Amygdala (tissue), 56 donors: Measurements from ENCODE around the gene PCK1.

Experiments
- DNase-seq, 56 donors: peaks; one replicate each; lab custom pipeline; 2025; lab: John Stamatoyannopoulos, UW

PCK1 gene

GRCh38 chr20:57558614-57559288, 2.2 kb upstream of the PCK1 start:
- no peak for DNase-seq

DNA sequence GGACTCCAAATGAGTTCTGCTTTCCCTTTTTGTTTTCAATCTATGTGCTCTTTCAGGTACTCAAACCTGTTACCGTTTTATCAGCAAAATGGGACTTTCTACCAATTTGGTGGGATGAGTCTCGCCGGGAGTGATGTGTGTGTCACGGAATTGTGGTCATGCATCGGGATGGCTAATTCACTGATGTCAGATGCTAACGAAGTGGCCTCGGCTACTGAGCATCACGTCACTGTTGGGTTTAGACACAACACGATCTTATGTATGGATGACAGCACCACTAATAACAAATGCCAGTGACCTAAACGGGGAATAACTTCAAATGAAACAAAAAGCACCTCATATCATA, 1.6 kb upstream of the PCK1 start:
- no peak for DNase-seq

DNA sequence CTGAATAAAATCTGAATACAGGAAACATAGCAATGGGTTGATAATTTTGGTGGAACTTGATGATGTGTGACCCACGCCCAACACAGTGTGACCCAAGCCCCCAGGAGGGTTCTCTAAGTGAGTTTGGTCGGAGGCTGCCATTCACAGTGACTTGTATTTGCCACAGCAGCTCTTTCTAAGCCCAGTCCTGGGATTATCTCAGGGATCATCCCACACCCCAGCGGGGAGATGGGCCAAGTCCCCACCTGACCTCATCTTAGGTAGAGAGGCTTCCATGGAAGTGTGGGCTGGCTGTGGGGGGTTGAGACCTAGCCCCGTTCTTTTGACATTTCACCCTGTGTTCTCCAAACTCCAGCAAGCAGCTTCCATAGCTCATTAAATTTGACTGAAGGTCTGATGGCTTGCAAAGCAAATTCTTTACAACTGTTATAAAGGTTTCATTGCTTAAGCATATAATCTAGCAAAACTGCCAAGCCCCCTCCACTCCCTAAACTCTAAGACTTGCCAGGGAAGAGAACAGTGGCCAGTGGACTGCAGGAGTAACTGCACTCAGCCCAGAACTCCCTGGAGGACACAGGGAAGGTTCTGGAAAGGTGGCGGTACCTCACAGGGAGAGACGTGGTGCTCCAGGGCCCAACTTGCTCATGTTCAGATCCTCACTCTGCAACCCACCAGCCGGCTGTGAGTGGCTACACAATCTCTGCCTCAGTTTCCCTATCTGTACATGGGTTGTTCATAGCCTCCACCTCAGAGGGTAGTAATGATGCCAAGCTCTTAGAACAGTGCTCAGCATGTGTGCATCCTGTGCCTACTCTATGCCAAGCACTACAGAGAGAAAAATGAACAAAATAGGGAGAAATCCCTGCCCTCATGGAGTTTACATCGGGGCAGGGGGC, 1.0 kb upstream of the PCK1 start:
- no peak for DNase-seq

DNA sequence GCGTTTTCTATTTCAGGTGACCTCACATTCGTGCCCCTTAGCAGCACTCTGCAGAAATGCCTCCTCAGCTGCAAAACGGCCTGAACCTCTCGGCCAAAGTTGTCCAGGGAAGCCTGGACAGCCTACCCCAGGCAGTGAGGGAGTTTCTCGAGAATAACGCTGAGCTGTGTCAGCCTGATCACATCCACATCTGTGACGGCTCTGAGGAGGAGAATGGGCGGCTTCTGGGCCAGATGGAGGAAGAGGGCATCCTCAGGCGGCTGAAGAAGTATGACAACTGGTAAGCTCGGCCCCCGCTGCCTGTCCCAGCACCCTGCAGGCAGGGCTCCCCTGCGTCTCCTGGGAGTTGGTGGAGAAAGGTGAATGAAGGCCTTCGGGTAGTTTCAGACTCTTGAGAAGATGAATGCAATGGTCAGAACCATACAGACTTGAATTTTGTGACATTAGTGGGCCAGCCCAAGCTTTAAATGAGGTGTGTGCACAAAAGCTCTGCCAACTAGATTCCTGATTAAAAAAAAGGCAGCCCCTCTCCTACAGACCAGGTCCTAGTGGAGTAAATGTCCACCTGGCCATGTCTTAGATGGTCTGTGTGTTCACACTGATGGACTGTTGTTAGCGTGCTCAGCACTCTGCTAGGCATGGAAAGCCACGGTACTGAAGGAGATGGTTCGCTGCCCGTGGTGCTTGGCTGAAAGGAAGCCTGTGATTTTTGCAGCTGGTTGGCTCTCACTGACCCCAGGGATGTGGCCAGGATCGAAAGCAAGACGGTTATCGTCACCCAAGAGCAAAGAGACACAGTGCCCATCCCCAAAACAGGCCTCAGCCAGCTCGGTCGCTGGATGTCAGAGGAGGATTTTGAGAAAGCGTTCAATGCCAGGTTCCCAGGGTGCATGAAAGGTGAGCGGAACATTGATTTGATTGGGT, 708 bp downstream of the PCK1 start:
- no peak for DNase-seq

DNA sequence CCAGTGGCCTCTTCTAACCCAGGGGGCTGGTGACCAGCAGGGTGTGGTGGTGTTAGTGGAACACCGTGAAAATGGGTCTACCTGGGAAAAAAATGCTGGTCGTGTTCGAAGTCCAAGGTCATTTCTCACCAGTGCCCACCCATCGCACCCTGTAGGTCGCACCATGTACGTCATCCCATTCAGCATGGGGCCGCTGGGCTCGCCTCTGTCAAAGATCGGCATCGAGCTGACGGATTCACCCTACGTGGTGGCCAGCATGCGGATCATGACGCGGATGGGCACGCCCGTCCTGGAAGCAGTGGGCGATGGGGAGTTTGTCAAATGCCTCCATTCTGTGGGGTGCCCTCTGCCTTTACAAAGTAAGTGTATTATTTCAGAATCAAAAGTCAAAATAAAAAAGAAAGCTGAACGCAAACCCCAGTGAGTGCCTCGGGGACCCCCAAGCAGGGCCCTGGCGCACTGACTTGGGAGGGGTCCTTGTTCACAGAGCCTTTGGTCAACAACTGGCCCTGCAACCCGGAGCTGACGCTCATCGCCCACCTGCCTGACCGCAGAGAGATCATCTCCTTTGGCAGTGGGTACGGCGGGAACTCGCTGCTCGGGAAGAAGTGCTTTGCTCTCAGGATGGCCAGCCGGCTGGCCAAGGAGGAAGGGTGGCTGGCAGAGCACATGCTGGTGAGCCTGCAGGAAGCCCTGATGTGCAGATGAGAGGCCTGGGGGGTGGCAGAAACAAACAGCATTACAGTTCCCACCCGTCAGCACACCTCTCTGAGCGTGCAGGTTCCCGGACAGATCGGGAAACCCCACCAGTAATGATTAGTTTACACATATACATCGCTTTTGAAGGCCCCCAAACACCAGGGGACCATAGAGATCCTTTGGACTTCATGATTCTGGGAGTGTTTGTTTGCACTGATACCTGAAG, 1.9 kb downstream of the PCK1 start:
- DNase-seq = no peak

DNA sequence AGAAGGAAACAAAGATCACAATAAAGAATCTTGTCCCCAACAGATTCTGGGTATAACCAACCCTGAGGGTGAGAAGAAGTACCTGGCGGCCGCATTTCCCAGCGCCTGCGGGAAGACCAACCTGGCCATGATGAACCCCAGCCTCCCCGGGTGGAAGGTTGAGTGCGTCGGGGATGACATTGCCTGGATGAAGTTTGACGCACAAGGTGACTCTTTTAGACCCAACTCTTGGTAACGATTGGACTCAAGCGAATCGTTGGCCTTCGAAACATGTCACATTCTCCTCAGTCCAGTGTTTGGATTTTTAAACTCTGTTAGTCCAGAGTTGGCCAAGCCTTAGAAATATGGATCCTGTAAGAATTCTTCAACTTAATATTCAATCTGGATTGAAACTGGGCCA, 2.6 kb downstream of the PCK1 start:
- no peak for DNase-seq

- DNase-seq = no peak
These were observed 3.4 kb downstream of the PCK1 start for GRCh38 chr20:57564180-57564802.

DNA sequence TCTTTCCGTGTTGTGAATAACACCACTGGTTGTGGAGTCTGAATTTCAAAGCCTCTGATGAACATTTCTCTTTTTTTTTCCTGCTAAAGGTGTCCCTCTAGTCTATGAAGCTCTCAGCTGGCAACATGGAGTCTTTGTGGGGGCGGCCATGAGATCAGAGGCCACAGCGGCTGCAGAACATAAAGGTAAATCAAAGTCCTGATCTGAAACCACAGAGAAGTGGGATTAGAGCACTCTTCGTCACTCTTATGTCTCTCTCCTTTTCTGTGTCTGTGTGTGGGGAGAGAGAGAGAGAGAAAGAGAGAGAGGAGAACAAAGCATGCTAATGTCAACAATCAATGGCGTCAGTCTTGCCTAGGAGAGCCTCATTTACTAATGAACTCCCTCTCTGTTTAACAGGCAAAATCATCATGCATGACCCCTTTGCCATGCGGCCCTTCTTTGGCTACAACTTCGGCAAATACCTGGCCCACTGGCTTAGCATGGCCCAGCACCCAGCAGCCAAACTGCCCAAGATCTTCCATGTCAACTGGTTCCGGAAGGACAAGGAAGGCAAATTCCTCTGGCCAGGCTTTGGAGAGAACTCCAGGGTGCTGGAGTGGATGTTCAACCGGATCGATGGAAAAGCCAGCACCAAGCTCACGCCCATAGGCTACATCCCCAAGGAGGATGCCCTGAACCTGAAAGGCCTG, 4.2 kb downstream of the PCK1 start:
- DNase-seq = no peak

GRCh38 chr20:57566399-57566798, 5.5 kb downstream of the PCK1 start:
- DNase-seq = no peak

DNA sequence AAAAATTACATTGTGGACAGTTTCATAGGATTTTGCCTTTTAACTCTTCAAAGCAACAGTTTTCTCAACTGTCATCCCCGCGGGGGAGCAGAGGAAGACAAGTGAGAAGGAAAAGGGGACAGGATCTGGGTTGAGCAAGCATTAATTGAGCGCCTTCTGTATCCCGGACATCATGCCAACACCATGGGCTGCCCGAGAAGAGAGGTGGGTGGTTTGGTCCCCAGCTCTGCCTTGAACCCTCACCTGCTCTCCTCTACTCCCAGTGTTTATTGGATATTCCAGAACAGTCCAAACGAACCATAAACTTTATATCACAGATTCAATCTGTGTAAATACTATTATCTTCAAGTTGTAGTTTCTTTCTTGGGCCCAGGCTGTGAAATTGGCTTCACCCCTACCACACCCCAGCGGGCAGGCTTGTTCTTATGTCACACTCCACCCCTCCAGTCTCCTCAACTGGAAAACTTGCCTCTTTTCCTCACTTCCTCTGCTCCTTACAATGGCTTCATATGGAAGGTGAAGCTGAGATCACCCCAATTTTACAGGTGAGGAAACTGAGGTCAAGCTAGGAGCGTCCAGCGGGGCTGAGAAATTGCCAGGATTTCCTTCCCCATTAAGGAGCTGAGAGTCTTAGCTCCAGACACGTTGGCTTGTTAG, 6.0 kb downstream of the PCK1 start:
- no peak for DNase-seq

DNA sequence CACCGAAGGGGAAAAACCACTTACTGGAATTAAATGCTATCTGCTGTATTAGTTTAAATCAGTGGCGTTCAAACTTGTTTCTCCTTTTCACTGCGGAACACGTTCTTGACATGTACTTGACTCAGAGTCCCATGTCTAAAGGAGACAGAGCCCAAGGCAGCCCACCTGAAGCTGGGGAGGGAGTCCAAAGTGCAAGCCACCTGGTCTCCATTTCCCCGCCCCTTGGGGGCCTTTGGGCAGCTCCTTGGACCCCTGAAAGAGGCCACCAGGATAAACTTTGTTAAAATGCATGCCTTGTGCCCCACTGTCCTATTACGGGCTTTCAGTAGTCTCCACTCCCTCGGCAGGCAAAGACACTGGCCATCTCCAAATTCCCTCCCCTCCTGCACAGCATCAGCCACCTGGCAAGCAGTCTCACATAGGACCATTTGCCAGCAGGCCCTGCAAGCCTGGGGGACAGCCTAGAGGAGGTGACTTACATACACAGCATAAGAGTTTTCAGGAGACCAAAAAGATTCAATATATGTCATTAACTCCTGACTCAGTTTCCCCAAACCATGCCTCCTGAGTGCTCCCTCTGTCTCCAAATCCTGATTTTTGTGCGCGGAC, 6.7 kb downstream of the PCK1 start:
- no peak for DNase-seq

DNA sequence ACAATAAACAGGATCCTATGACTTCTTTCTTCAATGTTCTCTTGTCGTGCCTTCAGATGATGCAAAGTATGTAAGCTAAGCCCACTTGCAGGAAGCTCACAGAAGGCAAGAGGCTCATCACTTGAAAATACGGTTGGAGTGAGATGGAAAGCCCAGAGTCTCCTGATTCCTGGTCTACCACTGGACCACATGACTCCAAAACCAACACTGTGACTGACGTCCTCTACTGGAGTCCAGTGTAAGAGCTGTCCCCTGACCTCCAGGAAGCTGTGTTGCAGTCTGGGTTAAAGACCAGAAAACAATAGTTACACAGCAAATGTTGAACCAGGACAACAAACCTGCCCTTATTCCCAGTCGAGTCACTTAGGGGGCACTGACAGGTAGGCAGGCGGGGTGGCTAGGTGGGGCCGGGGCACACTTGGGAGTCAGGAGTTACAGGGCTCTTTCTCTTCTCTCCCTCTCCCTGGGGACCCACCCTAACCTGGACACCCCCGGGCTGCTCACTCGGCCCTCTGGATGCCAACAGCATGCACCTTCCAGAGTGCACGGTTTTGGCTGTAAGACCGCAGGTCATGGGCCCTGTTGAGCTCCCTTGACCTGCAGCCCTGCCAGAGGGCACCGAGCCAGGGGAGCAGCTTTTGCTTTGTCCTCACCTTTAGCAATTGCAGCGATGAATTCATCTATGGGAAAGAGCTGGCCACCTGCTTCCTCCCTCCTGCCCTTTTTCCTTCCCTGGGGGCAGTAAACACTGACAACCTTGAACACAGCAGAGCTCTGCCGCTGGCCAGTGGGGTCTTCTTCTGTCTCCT, 7.4 kb downstream of the PCK1 start:
- no peak for DNase-seq

GRCh38 chr20:57568960-57569359, 8.1 kb downstream of the PCK1 start:
- no peak for DNase-seq

DNA sequence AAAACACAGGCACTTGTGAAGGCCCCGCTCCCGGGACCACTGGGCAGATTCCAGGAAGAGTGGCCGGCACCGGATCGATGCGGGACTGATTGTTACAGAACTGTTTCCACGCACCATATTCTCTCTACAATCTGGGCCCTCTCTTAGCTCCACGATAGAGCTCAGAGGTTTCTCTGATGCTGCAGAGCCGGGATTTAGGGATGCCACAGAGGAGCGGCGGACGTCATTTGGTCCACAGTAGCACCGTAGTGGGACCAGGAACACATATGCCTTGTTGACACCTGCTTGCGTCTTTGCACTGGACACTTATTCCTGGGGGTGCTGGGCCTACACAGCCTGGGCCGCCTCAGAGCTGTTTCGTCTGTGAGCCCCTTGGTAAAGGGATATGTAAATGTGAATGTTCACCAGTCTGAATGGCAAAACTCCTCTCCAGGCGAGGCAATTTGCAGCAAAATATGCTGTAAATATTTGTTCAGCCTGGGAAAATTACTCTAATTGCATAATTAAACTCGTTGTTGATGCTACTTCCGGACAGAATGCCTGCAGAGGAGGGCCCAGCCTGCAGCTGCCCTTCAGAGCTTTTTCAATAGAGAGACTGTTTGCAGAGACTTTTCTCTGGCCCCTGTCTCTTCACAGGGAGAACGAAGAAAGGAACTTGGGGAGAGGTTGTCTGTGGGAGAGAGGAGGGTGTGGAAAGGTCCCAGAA, 9.4 kb downstream of the PCK1 start:
- no peak for DNase-seq

- DNase-seq = no peak
These were observed 10.0 kb downstream of the PCK1 start for GRCh38 chr20:57570920-57571319.

DNA sequence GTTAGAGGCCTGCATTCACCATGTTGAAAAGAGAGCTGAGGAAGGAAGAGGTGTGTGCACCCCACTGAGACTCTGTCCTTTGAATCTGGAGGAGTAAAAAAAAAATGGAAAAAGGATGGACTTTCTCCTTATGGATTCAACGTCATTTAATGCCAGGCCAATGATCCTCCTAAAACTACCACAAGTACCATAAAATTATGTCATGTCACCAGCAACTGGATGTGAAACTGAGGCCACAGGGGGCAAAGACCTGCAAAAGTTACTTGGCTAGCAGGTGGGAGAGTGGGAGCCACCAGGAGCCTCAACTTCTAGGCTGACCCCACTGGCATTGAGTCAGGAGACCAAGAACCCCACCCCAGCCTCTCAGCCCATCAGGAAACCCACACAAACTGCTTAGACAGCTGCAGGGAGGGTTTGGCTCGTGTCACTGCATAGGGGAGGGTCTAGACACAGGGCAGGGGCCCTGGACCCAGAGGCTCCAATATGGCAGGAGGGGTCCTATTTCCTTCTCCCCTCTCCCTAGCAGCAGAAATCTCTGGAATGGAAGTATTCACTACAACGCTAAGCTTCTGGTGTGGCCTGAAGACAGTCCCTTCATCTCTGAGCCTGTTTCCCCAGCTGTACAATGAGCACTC, 11.0 kb downstream of the PCK1 start:
- no peak for DNase-seq
